ENCODE results near the gene HOXA5.

Gene HOXA5

GRCh38 chr7:27131390-27131819, 12.1 kb downstream of the HOXA5 start:
- no peak for DNase-seq

GRCh38 chr7:27130540-27131389, 12.7 kb downstream of the HOXA5 start, which contains the start of gene HOXA4:
TSS of gene HOXA4 (minus strand) at chr7:27130757. CDS start at chr7:27130733, 24 bp downstream.
- DNase-seq = peak; percentile 56

GRCh38 chr7:27129729-27130539, 13.5 kb downstream of the HOXA5 start:
- DNase-seq = no peak

GRCh38 chr7:27128776-27129728, 14.4 kb downstream of the HOXA5 start:
- no peak for DNase-seq

- no peak for DNase-seq
Measured at GRCh38 chr7:27128034-27128433, 15.4 kb downstream of the HOXA5 start.

- DNase-seq = no peak
Measured at GRCh38 chr7:27126596-27127327, 16.7 kb downstream of the HOXA5 start.

- DNase-seq = no peak
Measured at GRCh38 chr7:27125986-27126394, 17.5 kb downstream of the HOXA5 start.

GRCh38 chr7:27124902-27125689, 18.4 kb downstream of the HOXA5 start:
- no peak for DNase-seq

- DNase-seq = no peak
Measured at GRCh38 chr7:27124096-27124901, 19.2 kb downstream of the HOXA5 start.

- no peak for DNase-seq
Measured at GRCh38 chr7:27123477-27124053, 19.9 kb downstream of the HOXA5 start.

- DNase-seq = no peak
Measured at GRCh38 chr7:27123007-27123476, 20.4 kb downstream of the HOXA5 start.

- peak; percentile 3 for DNase-seq
Measured at GRCh38 chr7:27122077-27122910, 21.2 kb downstream of the HOXA5 start.

- no peak for DNase-seq
Measured at GRCh38 chr7:27121684-27122076, 21.8 kb downstream of the HOXA5 start.

GRCh38 chr7:27119412-27119911, 24.0 kb downstream of the HOXA5 start:
- DNase-seq = no peak

GRCh38 chr7:27118580-27118979, 24.9 kb downstream of the HOXA5 start:
- DNase-seq = no peak

GRCh38 chr7:27117887-27118491, 25.5 kb downstream of the HOXA5 start:
- peak; percentile 31 for DNase-seq

- DNase-seq = no peak
Measured at GRCh38 chr7:27116962-27117886, 26.3 kb downstream of the HOXA5 start.

All from MV-4-11 (cell line).